HG03095 (cell line): ENCODE results near the gene NEDD4L.
"Not testable (repeated sequence)": the region's sequence is repeated elsewhere in the genome, so short reads cannot be mapped to it uniquely, and the experiment has no call there.

Source experiments
- ATAC-seq: cut with Tn5 transposase; IDR thresholded peaks from one replicate; pipeline ENCODE4 v1.9.1; 2021; ENCODE audit warnings: moderate library complexity; ENCODE audit not compliant: unreplicated experiment

Gene NEDD4L

DNA sequence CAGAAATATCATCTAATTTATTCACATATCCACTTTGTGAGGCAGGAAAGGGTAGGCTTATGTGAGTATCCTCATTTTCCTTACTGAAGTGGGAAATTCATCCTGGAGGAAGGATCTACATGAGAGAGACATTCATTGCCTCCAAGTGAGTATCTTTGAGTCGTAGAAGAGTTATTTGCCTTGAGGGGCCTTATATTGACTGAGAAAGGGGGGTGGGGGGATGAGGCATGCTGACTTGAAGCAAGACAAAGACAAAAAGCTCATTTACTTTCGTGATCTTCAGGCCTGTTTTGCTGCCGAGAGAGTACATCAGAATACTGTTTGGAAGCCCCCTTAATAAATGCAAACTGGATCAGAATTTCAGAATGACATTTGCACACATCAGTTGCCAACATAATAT is 17.6 kb upstream of the NEDD4L start:
- ATAC-seq = no peak

GRCh38 chr18:58026857-58027256 is 17.2 kb upstream of the NEDD4L start:
- ATAC-seq = no peak

GRCh38 chr18:58027341-58027740 is 16.7 kb upstream of the NEDD4L start:
- ATAC-seq = no peak

- no peak for ATAC-seq
These were observed 15.8 kb upstream of the NEDD4L start for GRCh38 chr18:58028109-58028784.

DNA sequence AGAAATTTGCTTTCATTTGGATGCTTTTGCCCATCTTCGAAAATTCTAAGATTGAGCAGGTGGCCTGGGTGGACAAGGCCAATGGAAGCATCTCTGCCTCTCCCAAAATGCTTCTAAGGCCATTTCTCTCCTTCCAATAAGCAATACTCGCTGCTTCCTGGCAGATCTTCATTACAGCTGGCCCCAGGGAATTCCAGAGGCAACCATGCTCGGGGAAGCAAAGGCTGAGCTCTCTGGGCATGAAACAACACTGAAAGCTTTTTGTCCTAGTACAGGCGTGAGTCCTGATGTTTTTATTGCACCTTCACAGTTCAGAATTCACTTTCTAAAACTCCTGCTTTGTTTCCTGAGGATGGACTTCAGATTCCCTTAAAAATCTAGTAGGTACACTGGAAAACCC is 11.8 kb upstream of the NEDD4L start:
- ATAC-seq = no peak

- no peak for ATAC-seq
These were observed 10.8 kb upstream of the NEDD4L start for GRCh38 chr18:58033216-58033615.

DNA sequence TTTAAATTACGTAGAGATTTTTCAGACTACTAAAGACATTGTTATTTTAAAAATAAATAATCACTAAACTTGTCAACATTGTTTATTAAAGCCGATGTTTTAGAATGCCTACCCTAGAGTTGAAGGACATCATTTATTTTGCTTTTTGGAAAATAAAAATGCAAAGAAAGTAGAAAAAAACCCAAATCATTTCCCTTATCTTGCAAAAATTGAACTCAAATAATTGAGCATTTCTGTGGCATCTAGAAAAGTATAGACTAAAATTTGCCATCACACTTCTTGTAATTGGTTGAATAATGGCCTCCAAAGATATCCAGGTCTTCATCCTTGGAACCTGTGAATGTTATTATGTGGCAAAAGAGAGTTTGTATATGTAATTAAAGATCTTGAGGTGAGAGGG is 9.7 kb upstream of the NEDD4L start:
- ATAC-seq = no peak

DNA sequence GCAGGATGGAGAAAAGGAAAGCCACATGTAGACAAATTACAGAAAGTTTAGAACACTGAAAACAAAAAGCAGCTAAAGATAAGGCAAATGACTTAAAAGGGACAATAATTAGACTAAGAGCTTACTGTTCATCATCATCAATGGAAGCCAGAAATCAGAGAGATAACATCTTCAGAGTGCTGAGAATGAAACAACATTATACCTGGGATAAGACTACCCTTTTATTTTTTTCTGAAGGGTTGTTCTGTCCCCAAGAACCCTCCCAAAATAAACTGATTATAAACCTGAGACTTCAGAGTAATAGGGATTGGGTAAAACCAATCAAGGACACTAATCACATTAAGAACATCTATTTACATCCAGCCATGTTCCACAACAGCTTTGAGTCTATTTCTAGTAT is 6.9 kb upstream of the NEDD4L start:
- no peak for ATAC-seq

GRCh38 chr18:58038063-58038462 is 6.0 kb upstream of the NEDD4L start:
- ATAC-seq = no peak

GRCh38 chr18:58041633-58042032 is 2.4 kb upstream of the NEDD4L start:
- ATAC-seq = no peak

DNA sequence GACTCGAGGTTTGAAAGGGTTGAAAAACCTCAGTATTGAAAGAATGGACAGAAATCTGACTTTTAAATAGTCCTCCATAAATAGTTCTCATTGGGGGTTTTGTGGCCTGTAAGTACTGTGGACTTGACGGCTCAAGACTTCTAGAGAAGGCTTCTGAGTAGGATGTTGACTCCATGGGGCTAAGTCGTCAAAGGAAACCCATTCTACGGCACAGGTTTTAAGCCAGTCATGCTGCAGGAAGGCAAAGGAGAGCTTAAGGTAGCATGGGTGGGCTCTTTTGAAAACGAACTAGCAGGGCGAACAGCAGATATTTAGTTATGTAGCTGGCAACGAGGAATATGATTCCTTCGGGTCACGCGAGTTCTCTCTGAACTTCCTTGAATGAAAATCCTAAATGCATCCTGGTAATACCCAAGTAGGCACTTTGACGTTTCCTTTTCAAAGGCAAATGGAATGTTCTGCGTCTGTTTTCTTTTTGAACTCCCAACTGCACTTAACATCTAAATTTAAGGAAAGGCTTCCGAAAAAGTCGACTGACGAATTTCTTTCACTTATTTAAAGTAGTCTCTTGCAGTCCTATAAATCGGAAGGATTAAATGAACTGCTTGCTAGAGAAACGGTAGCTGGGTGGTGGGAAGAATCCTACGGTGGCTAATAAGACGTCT is 1.1 kb upstream of the NEDD4L start:
- ATAC-seq = no peak

DNA sequence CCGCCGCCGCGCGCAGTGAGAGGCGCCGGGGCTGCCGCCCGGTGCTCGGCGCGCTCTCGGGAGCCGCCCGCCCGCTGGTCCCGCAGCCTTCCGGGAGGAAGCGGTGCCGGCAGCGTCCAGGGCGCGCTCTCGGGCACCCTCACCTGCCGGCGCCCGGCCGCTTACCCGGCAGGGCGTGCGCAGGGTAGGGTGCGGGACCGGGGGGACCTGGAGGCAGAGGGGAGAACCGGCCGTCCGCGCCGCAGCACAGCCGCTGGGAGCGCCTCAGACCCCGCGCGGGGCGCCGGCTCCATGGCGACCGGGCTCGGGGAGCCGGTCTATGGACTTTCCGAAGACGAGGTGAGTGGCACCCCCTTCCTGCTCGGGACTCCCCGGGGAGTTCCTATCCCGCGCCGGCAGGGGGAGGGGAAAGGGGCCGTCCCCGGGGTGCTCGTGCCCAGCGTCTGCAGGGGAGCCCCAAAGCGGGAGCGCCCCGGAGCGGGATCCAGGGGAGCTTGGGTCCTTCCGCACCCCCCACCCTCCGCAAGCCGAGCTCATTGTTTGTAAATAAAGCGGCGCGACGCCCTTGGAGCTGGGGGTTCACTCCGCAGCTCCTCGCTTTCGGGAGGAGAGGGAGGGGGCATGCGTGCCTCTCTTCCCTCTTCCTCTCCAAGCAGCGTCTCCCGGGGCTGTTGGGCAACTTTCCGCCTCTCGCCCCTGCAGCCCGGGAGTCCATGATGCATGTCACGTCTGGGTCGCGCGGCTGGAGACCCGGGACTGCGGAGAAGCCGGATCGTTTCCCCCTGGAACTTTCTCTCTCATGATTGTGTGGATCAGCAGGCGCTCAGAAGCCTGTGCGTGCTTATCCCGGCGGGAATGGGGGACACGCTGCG is 580 bp downstream of the NEDD4L start:
- ATAC-seq = peak; percentile 34

GRCh38 chr18:58045242-58046092 is 1.4 kb downstream of the NEDD4L start:
- ATAC-seq = no peak

- ATAC-seq = no peak
These were observed 2.2 kb downstream of the NEDD4L start for GRCh38 chr18:58046093-58046793.

DNA sequence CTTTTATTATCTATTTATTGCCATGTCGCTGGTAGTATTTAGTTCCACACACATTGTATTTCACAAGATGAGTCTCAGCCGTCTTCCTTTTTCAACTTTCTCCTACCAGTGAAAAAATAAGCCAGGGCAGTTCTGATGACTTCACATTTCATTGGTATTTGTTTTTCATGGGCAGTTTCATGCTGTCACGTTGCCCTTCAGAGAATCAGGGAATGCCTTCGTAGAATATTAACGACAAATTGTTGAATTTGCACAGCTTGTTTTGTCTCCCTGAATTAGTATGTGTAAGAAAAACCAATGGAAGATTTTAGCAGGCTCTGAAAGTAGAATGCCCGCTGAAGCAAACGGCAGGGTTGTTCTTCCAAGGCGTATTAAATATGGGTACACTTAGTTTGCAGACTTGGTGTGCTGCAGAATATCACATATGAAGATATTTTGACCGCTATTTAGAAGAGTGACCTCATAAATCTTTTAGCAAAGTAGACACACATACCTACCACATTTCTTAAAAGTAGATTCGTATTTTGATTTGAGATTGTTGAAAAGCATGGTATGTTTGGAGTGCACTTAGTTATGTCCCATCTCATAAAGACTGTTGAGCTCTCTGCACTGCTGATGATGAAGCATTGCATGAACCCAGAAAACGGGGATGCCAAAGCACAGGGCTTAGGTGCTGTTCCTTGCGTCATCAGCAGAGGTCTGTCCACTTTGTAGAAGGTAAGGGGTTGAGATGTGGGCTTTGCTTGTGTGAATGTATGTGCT is 2.9 kb downstream of the NEDD4L start:
- ATAC-seq = no peak

DNA sequence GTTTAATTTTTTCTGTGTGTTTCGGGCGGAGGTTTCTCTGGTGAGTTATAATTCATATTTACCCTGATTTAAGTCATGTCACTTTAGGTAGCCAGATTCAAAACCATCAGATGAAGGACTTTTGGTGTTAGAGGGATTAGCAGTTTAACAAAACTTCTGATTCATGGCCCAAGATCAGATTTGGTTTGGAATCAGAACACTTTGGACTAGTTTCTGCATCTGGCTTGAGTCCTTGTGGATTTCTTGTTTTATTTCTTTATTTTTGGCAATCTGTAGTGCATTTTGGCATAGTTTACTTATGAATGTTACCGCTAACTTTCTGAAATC is 3.5 kb downstream of the NEDD4L start:
- no peak for ATAC-seq

- ATAC-seq = no peak
These were observed 4.1 kb downstream of the NEDD4L start for GRCh38 chr18:58048081-58048642.

- no peak for ATAC-seq
These were observed 5.1 kb downstream of the NEDD4L start for GRCh38 chr18:58049000-58049688.

- not testable (repeated sequence) for ATAC-seq
These were observed 6.9 kb downstream of the NEDD4L start for GRCh38 chr18:58050963-58051362.
